CD4-positive, alpha-beta memory T cell (primary cell): ENCODE data around the gene APBB1. TPM values are rescaled to one million over a fixed set of nuclear protein-coding genes. Genes with fewer than 3 reads are reported as not detected.
"Not testable (repeated sequence)": the region's sequence is repeated elsewhere in the genome, so short reads cannot be mapped to it uniquely, and the experiment has no call there.

Source experiments
- CTCF ChIA-PET: fragments of 350-600 bp; sonication (Branson Sonifier 250); formaldehyde crosslinking; loops from one replicate; lab custom pipeline; 2021; ENCODE audit warnings: inconsistent platforms; ENCODE audit not compliant: partially characterized antibody; lab: Charles Lee
- POLR2A ChIA-PET: fragments of 350-600 bp; sonication (Branson Sonifier 250); formaldehyde crosslinking; loops from one replicate; lab custom pipeline; 2021; ENCODE audit not compliant: partially characterized antibody; lab: Charles Lee
- DNase-seq, 5 donors: peaks; one replicate each; pipeline versions ENCODE4 v3.0.0 to v3.0.0-alpha.2; 2020 to 2022; ENCODE audit warnings: mixed read lengths in 1 of 5
- H3K27ac ChIP-seq: one replicate; pipeline ENCODE4 v1.7.0; 2013; ENCODE audit warnings: low read depth, low read length
- H3K27me3 ChIP-seq: 2 replicates; pipeline ENCODE4 v1.7.0; 2013; ENCODE audit warnings: mild to moderate bottlenecking, low read length, moderate library complexity; ENCODE audit not compliant: insufficient read depth
- H3K36me3 ChIP-seq: 2 replicates; pipeline ENCODE4 v1.7.0; 2013; ENCODE audit warnings: mild to moderate bottlenecking, low read length, moderate library complexity; ENCODE audit not compliant: insufficient read depth
- H3K4me1 ChIP-seq: 2 replicates; pipeline ENCODE4 v1.7.0; 2013; ENCODE audit warnings: mild to moderate bottlenecking, low read length, moderate library complexity; ENCODE audit not compliant: insufficient read depth
- H3K4me3 ChIP-seq, 2 donors: one replicate each; pipeline ENCODE4 v1.7.0; 2013; ENCODE audit warnings: low read length in 2 of 2, mild to moderate bottlenecking in 1 of 2
- H3K9me3 ChIP-seq, 2 donors: one replicate each; pipeline ENCODE4 v1.7.0; 2013; ENCODE audit warnings: low read length in 2 of 2, control low read depth in 1 of 2; ENCODE audit not compliant: control insufficient read depth in 1 of 2
- H3K27ac Mint-ChIP-seq, 7 donors: one replicate each; pipeline ENCODE4 v1.8.0; 2020 to 2021; ENCODE audit warnings: mixed read lengths in 7 of 7, mild to moderate bottlenecking in 6 of 7, inconsistent platforms in 3 of 7, moderate library complexity in 3 of 7
- H3K27me3 Mint-ChIP-seq, 2 donors: one replicate each; pipeline ENCODE4 v1.8.0; 2020 to 2021; ENCODE audit warnings: mixed read lengths in 2 of 2
- H3K36me3 Mint-ChIP-seq, 2 donors: one replicate each; pipeline ENCODE4 v1.8.0; 2020 to 2021; ENCODE audit warnings: mixed read lengths in 2 of 2, inconsistent platforms in 1 of 2, mild to moderate bottlenecking in 1 of 2
- H3K4me1 Mint-ChIP-seq, 4 donors: one replicate each; pipeline ENCODE4 v1.8.0; 2020 to 2021; ENCODE audit warnings: mixed read lengths in 4 of 4, mild to moderate bottlenecking in 1 of 4
- H3K4me3 Mint-ChIP-seq, 8 donors: one replicate each; pipeline ENCODE4 v1.8.0; 2020 to 2021; ENCODE audit warnings: mixed read lengths in 8 of 8, mild to moderate bottlenecking in 7 of 8, moderate library complexity in 6 of 8, inconsistent platforms in 3 of 8
- H3K9me3 Mint-ChIP-seq, 8 donors: one replicate each; pipeline ENCODE4 v1.8.0; 2020 to 2021; ENCODE audit warnings: mixed read lengths in 8 of 8, mild to moderate bottlenecking in 5 of 8, inconsistent platforms in 3 of 8, moderate library complexity in 1 of 8
- intact Hi-C: fragments of 100-400 bp; cut with micrococcal nuclease; formaldehyde crosslinking; loops from one replicate; pipeline ENCODE4 v1.15.1; 2023
- polyA plus RNA-seq, 2 donors: library from polyadenylated mRNA; unstranded; fragments of 300-500 nt; fragmentation: Illumina TruSeq; gene quantifications; one replicate each; pipeline ENCODE4 v1.2.3, GENCODE V29; 2021
- total RNA-seq, 2 experiments: library from RNA; stranded (reverse); gene quantifications; one replicate each; pipeline ENCODE4 v1.2.3, GENCODE V29; 2021

APBB1 gene
- total and polyA plus RNA-seq, 4 experiments from 2014 or later: 84.7 to 107 (median 93.4) TPM

GRCh38 chr11:6397156-6397555 lies 21.7 kb downstream of the APBB1 start:
- intact Hi-C loops: no loop called here
- DNase-seq: no peak
- H3K4me1 Mint-ChIP-seq: peaks cover 29 to 78% (median 58%) of the 10 kb centered on the region in 4 donors
- H3K27ac Mint-ChIP-seq: peak overlapping the region in 5 of 7 donors; percentile 12 to 68 (median 36)
- H3K27me3 Mint-ChIP-seq: no peaks in the 10 kb centered on the region
- no peak overlapping the region for H3K4me3 ChIP-seq
- no peaks in the 10 kb centered on the region for H3K27me3 ChIP-seq
- no peak overlapping the region for H3K27ac ChIP-seq
- H3K9me3 Mint-ChIP-seq: no peaks in the 10 kb centered on the region
- H3K4me1 ChIP-seq: peaks cover 37% of the 10 kb centered on the region
- CTCF ChIA-PET: no interaction called here
- peaks cover 56 to 59% of the 10 kb centered on the region in 2 donors for H3K36me3 Mint-ChIP-seq
- H3K36me3 ChIP-seq: peaks cover 15% of the 10 kb centered on the region
- H3K9me3 ChIP-seq: no peaks in the 10 kb centered on the region
- POLR2A ChIA-PET: interaction anchor here (23.7 kb wide), 1 partner anchor 20 kb away, joined by 503 read pairs; the partner anchor contains the start of gene APBB1
- no peak overlapping the region for H3K4me3 Mint-ChIP-seq

- Mint-ChIP-seq H3K9me3 (no peaks in the 10 kb centered on the region), H3K36me3 (peaks cover 50 to 66% of the 10 kb centered on the region in 2 donors), H3K27ac (peak overlapping the region in 3 of 7 donors; percentile 44 to 81 (median 59)), H3K27me3 (no peaks in the 10 kb centered on the region), H3K4me1 (peaks cover 31 to 78% (median 57%) of the 10 kb centered on the region in 4 donors), H3K4me3 (no peak overlapping the region)
- ChIA-PET POLR2A (interaction anchor here (0.6 to 23.7 kb wide), 3 partner anchors 7 to 30 kb away, joined by 3 to 503 read pairs (median 273); partner anchors contain the start of gene APBB1), CTCF (interaction anchor here (1.3 kb wide), 1 partner anchor 48 kb away, joined by 3 read pairs; no protein-coding TSS in a partner anchor)
- no peak overlapping the region for H3K4me3 ChIP-seq
- H3K36me3 ChIP-seq: peaks cover 15% of the 10 kb centered on the region
- H3K27me3 ChIP-seq: no peaks in the 10 kb centered on the region
- peaks cover 37% of the 10 kb centered on the region for H3K4me1 ChIP-seq
- intact Hi-C loops: no loop called here
- no peak for DNase-seq
- H3K9me3 ChIP-seq: no peaks in the 10 kb centered on the region
- H3K27ac ChIP-seq: no peak overlapping the region
Observed at GRCh38 chr11:6395470-6396060, 23.3 kb downstream of the APBB1 start.

- H3K9me3 ChIP-seq: no peaks in the 10 kb centered on the region
- H3K36me3 Mint-ChIP-seq: peaks cover 39 to 63% of the 10 kb centered on the region in 2 donors
- peaks cover 43% of the 10 kb centered on the region for H3K4me1 ChIP-seq
- POLR2A ChIA-PET: interaction anchor here (0.7 to 23.7 kb wide), 3 partner anchors 9 to 50 kb away, joined by 3 to 503 read pairs (median 273); partner anchors contain the start of gene APBB1
- H3K9me3 Mint-ChIP-seq: no peaks in the 10 kb centered on the region
- H3K4me1 Mint-ChIP-seq: peaks cover 36 to 78% (median 55%) of the 10 kb centered on the region in 4 donors
- H3K36me3 ChIP-seq: peaks cover 15% of the 10 kb centered on the region
- no peak overlapping the region for H3K27ac ChIP-seq
- no peaks in the 10 kb centered on the region for H3K27me3 Mint-ChIP-seq
- DNase-seq: no peak
- CTCF ChIA-PET: interaction anchor here (1.1 kb wide), 1 partner anchor 50 kb away, joined by 3 read pairs; no protein-coding TSS in a partner anchor
- peak overlapping the region in 1 of 8 donors; percentile 30 for H3K4me3 Mint-ChIP-seq
- peak overlapping the region in 4 of 7 donors; percentile 5 to 98 (median 25) for H3K27ac Mint-ChIP-seq
- no peaks in the 10 kb centered on the region for H3K27me3 ChIP-seq
- no peak overlapping the region for H3K4me3 ChIP-seq
- intact Hi-C loops: no loop called here
Observed at GRCh38 chr11:6393989-6394670, 24.8 kb downstream of the APBB1 start.

- H3K27ac ChIP-seq, DNase-seq, H3K27me3 ChIP-seq, H3K4me3 ChIP-seq, H3K9me3 Mint-ChIP-seq, intact Hi-C loops, H3K9me3 ChIP-seq, H3K36me3 ChIP-seq, H3K27me3 Mint-ChIP-seq: not testable (repeated sequence)
- peak overlapping the region in 6 of 7 donors; percentile 42 to 98 (median 81) for H3K27ac Mint-ChIP-seq
- ChIA-PET CTCF (interaction anchor here (1.0 to 1.6 kb wide), 3 partner anchors 13 to 53 kb away, joined by 3 to 6 read pairs (median 4); no protein-coding TSS in a partner anchor), POLR2A (interaction anchor here (1.9 to 23.7 kb wide), 3 partner anchors 11 to 89 kb away, joined by 6 to 503 read pairs (median 273); partner anchors contain the start of genes APBB1, ARFIP2 and TIMM10B)
- peaks cover 22 to 49% of the 10 kb centered on the region in 2 donors for H3K36me3 Mint-ChIP-seq
- peaks cover 50% of the 10 kb centered on the region for H3K4me1 ChIP-seq
- peaks cover 33 to 72% (median 48%) of the 10 kb centered on the region in 4 donors for H3K4me1 Mint-ChIP-seq
- peak overlapping the region; percentile 68 to 96 (median 94) for H3K4me3 Mint-ChIP-seq
Observed at GRCh38 chr11:6392251-6392650, 26.6 kb downstream of the APBB1 start.

- intact Hi-C loops: loop anchor here (2.0 kb wide), 1 partner anchor 221 kb away; the partner anchor contains the start of gene TAF10
- CTCF ChIA-PET: interaction anchor here (0.9 to 19.5 kb wide), 5 partner anchors 12 to 54 kb away, joined by 3 to 1014 read pairs (median 3); partner anchors contain the start of gene HPX
- Histone ChIP-seq H3K9me3 (no peaks in the 10 kb centered on the region), H3K4me1 (peaks cover 50% of the 10 kb centered on the region), H3K4me3 (peak overlapping the region; percentile 79 to 97), H3K27me3 (no peaks in the 10 kb centered on the region), H3K36me3 (no peaks in the 10 kb centered on the region), H3K27ac (peak overlapping the region; percentile 83)
- Mint-ChIP-seq H3K4me3 (peak overlapping the region; percentile 93 to 98 (median 95)), H3K4me1 (peaks cover 28 to 69% (median 45%) of the 10 kb centered on the region in 4 donors), H3K27me3 (no peaks in the 10 kb centered on the region), H3K27ac (peak overlapping the region; percentile 93 to 99 (median 95)), H3K9me3 (no peaks in the 10 kb centered on the region), H3K36me3 (peaks cover 21 to 43% of the 10 kb centered on the region in 2 donors)
- POLR2A ChIA-PET: interaction anchor here (0.6 to 23.7 kb wide), 9 partner anchors 11 to 90 kb away, joined by 3 to 503 read pairs (median 8); partner anchors contain the start of genes APBB1, ARFIP2 and TIMM10B
- no peak for DNase-seq
Observed at GRCh38 chr11:6391537-6392134, 27.3 kb downstream of the APBB1 start.

- Mint-ChIP-seq H3K27me3 (no peaks in the 10 kb centered on the region), H3K27ac (peak overlapping the region; percentile 93 to 99 (median 95)), H3K9me3 (no peaks in the 10 kb centered on the region), H3K4me1 (peaks cover 25 to 62% (median 40%) of the 10 kb centered on the region in 4 donors), H3K4me3 (peak overlapping the region; percentile 93 to 98 (median 95)), H3K36me3 (peaks cover 14 to 36% of the 10 kb centered on the region in 2 donors)
- Histone ChIP-seq H3K4me1 (peaks cover 50% of the 10 kb centered on the region), H3K36me3 (no peaks in the 10 kb centered on the region), H3K27ac (peak overlapping the region; percentile 83), H3K27me3 (no peaks in the 10 kb centered on the region), H3K4me3 (peak overlapping the region; percentile 79 to 97), H3K9me3 (no peaks in the 10 kb centered on the region)
- intact Hi-C loops: loop anchor here (1.0 to 2.0 kb wide), 7 partner anchors 11 to 292 kb away; partner anchors contain the start of genes APBB1, ARFIP2, FHIP1B and MRPL17
- DNase-seq: peak in 3 of 5 donors; percentile 22 to 35 (median 30)
- CTCF ChIA-PET: interaction anchor here (0.9 to 19.5 kb wide), 10 partner anchors 12 to 293 kb away, joined by 3 to 1014 read pairs (median 4); partner anchors contain the start of genes APBB1, HPX and MRPL17
- POLR2A ChIA-PET: interaction anchor here (0.6 to 23.7 kb wide), 20 partner anchors 10 to 701 kb away, joined by 3 to 503 read pairs (median 4); partner anchors contain the start of genes APBB1, ARFIP2, TAF10 and TIMM10B
Observed at GRCh38 chr11:6390718-6391469, 28.0 kb downstream of the APBB1 start.
